Stimulated activated CD4-positive, alpha-beta T cell treated with anti-CD3 and anti-CD28 coated beads, Interleukin-4, amount 100 ng/mL, for 1 hour (primary cell): ENCODE measurements around the gene AKT2.

Experiments used
- DNase-seq: peaks from one replicate; pipeline ENCODE4 v3.0.0-alpha.2; 2020

AKT2 gene

DNA sequence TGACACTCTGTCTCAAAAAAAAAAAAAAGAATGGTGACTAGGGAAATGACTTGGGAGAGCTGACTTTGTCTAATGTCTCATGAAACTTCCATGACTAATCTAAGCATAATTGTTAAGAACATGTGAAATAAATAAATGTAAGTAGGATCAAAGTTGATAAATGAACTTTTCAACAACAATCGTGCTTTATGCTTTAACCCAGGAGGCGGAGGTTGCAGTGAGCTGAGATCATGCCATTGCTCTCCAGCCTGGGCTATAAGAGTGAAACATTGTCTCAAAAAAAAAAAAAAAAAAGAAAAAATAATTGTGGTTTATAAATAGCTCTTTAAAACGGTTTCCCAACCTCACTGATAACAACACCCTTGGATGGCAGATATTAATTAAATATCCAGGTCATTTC, 12.9 kb upstream of the AKT2 start:
- DNase-seq, result no peak

DNA sequence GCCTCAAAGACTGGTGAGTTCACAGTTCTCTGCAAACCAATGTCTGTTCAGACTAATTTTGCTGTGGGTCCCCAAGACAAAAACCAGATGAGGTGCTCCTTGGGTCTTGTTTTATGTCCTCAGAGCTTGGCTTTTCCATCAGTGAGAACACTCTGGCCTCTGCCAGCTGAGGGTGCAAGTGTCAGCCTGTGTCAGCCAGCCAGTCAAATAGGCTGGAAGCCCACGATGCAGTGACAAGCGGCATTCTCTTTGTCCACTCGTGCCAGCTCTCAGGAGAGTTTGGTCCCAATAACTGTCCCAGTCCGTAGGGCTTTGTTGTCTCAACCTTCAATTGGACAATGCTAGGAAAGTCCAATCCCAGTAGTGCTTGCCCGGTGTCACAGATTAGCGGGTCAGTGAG, 9.4 kb upstream of the AKT2 start:
- DNase-seq, result no peak

DNA sequence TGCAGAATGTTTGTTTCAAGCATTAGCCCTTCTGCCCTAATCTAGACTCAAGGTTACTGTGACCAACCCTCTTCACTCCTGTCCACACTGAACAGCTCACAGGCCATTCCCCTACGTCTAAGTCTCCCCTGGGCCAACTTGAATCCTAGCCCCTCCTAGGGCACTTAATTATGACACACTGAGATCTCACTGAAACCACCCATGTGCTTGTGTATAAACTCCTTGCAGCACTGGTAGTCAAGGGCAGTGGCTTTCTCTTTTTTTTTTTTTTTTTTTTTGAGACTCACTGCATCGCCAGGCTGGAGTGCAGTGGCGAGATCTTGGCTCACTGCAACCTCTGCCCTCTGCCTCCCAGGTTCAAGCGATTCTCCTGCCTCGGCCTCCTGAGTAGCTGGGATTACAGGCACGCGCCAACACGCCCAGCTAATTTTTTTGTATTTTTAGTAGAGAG, 1.9 kb upstream of the AKT2 start:
- DNase-seq, result no peak

DNA sequence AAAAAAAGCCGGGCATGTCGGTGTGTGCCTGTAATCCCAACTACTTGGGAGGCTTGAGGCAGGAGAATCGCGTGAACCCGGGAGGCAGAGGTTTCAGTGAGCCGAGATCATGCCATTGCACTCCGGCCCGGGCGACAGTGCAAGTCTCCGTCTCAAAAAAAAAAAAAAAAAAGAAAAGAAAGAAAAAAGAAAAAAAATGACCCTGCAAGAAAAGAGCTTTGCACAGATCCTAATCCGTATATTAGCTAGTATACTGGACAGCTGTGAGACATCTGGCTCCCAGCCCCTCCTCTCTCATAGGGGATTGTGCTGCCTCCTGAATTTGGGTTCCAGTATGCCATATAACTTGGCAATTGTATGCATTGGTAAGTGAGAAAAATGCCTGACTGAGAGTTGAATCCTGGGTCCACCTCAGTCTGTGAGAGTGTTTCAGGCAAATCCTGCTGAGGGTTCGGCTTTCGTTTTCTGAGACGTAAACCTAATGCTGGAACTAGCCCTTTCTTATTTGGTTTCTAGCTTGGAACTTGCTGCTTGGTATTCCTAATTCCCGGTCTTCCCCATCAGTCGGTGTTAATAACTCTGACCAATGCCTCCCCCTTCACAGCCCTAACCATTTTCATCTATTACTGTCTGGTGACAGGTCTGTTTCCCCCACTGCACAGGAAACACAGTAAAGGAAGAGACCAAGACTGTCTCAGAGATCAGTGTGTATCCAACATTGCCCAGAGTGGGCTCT, 1.3 kb upstream of the AKT2 start:
- no peak for DNase-seq

DNA sequence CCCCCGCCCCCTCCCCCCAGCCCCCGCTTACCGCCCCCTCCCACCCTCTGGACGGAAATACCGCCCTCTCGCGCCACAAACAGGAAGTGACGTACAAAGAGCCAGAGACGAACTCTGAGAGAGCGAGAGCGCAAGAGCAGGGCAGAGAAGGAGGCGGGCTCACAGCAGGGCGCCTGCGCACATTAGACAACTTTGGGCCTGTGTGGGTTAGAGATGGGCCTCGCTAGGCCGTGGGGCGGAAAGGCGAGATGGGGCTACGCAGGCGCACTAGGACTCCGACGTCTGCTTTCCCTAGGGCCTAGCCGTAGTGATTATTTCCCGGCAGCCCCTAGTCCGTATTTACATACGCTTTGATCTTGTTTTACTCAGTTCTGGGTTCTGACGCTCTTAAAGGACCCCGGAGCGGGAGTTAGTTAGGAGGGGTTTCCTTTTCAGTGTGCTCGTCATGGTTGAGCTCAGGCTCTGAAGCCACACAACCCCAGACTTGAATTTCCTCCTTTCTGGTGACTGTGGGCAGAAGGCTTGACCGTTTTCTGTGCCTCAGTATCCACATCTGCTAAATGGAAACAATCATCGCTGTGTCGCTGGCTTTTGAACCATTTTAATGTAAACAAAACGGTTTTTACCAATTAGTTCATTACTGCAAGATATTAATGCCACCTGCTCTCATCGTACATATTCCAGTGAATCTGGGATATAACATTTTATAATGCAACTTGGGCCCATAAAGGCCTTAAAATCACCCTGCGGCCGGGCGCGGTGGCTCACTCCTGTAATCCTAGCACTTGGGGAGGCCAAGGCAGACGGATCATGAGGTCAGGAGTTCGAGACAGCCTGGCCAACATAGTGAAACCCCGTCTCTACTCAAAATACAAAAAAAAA, 449 bp upstream of the AKT2 start:
- DNase-seq, result peak; percentile 95

DNA sequence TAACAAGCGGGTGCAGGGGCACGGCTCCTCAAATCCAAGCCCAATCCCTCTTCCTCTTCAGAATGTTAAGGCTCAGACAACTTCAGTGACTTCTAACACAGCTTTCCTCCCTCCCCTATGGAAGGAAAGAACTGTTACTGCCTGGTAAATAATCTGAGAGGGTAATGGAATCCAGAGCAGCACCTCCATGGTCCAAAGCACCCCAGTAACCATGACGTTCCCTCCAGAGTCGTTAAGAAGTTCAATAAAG, 969 bp downstream of the AKT2 start:
- no peak for DNase-seq

DNA sequence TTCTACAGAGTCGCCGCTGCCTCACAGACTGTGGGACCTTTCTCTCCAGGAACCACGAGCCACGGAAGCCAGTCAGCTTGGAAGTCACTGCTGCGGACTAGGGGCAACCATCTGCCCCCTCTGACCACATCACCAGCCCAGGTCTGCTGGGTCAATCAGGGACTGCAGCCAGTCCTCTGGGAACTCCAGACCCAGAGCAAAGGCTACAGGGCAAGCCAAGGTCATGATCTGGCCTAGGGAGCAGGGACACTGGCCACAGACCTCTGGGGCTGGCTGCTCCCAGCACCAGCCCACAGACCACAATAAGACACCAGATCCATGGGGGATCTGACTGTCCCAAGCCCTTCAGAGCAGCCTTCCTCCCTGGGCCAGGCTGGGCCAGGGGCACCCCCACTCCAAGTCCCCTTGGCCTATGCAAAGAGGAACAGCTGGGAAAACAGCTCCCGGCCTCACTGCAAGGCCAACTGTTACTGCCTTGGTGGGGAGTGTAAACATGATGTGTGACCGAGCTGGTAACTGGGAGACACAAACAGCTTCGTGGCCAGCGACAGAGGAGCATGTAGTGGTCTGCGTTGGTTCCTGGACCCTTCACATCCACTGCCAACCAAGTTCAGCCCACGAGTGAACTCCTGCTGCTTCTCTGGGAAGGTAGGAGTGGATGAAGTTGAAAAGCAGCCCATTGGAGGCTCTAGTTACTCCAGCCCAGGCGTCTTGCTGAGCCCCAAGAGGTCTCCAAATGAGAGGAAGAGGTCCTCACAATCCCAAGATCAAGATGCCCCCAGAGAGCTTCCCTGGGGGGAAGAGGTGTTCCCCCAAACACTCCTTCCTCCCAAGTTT, 1.5 kb downstream of the AKT2 start:
- no peak for DNase-seq

DNA sequence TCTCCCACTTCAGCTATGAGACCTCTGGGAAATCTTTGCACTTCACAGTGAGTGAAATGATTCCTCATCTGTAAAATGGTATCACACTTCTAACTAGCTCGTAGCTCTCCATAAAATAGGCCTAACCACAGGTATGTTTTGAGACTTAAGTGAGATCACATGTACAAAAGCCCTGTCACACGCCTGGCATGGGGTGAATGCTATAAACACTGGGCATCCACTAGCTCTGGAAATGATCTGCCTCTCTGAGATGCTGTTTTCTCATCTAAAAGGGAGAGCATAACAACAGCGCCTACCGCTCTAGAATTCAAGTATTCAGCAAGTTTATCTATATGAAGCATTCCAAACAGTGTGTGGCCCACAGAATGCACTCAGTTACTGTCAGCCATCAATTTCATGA, 2.2 kb downstream of the AKT2 start:
- no peak for DNase-seq

DNA sequence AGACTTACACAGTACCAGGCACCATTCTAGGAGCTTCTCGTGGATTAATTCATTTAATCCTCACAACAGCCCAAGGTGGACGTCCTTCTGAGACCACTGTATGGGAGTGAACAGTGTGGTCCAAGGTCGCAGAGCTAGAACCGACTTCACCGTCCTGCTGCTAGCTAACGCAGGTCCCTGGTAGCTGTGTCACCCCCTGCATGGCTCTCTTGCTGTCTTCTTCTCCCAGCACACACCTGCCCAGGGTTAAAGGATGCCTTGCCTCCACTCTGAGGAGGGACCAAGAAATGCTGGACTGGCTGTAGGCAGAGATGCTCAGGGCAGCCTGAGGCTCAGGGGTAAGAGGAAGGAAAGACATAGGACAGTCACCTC, 3.0 kb downstream of the AKT2 start:
- DNase-seq, result no peak

DNA sequence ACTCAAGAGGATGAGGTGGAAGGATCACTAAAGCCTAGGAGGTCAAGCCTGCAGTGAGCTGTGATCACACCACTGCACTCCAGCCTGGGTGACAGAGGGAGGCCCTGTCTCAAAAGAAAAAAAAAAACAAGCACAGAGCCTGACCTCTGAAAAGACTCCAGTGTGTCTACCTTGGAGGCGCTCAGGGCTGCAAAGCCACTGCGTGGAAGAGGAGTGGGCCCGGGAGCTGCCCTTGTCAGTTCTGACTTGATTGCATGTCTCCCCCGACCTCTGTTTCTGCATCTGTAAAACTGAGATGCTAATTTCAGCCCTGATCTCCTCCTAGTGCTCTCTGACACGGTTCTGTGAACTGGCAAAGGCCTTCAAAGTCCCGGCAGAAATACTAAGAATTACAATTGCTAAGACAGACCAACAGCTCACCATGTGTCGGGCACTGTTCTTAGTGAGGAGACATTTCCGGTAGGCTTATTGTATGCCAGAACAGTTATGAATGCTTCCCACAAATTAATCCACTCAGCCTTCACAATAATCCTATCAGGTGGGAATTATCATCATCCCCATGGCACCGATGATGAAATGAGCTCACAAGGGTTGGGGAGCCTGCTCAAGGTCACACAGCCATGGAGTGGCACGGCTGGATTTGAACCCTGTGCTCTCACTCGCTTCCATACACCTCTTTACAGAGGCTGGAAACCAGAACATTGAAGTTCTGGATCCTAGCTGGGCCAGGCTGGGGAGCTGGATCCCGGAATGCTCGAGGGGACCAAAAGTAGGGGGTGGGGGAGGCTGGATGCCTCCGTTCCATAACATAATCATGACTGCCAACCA, 3.5 kb downstream of the AKT2 start:
- no peak for DNase-seq

DNA sequence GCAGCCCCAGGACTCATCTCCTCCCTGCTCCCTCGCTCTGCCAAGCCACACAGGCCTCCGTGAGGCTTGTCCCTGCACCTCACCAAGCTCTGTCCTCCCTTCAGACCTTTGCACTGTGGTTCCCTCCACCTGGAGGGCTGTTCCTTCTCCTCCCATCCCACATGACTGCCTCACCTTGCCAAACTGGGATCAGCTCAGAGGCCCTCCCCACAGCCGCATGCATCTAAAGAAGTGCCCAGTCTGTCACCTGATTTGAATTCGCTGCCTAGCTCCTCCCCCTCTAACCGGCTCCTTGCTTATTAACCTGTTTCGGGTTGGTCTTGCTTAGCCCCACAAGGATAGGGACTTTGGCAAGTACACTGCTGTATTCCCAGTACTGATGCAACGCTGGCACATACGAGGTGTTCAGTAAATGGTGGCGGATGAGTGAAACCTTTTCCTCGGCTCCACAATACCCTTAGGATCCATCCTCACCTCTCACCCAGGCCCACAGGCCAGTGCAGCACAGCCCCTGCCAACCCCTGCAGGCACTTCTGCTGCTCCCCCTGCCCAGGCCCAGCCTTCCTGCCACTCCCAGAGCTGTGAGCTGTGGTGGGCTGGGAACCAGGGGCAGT, 4.4 kb downstream of the AKT2 start:
- DNase-seq, result no peak

DNA sequence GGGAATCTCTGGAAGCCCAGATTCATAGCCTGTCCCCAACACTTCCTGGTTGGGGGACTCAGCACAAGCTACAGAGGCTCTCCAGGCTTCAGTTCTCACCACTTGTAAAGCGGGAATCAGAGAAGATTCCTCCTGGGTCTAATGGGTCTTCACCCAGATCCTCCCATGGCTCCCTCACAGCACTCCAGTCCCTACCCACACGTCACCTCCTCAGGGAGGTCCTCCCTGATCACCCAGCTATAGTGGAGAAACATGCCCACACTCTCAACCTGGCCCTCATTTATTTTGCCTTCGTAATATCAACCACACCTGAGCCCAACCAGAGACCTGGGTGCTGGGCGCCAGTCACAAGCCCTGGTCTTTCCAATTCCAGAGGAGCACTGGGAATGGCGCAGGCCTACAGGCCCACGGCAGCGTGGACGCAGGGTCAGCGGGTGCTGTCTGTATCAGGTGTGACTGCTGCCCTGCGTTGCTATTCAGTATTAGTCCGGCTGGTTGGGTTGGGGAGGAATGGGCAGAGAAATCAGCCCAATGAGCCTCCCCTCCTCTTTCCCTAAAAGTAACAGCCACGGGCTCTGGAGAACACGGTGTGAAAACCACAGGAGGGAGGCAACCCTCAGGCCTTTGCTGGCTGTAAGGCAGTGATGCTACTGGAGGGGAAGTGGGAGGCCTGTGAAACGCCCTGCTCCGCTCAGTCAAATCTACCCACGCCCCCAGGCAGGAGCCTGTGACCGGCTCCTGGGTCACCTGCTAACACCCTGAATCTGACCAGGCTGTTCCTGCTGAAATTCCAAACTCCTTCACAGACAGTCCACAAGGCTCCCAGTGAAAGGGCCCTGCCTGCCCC, 5.2 kb downstream of the AKT2 start:
- no peak for DNase-seq

DNA sequence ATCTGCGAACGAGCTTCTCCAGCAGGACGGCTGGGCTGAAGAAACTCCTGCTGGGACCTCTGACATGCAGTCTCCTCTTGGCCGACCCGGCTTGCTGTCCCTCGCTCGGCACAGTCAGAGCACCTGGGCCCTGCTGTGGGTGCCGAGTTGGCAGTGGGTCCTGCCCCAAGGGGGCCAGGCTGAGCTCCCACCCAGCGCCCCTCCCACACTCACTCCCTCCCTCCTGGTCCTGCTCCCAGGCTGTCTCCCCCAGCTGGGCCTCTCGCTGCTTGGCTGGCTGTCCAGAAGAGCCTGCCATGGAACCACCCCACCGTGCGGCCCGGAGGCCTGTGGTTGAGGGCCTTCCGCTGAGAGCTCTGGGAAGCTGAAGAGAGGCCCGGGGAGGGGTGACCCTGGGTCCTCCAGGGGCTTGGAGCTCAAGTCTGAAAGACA, 6.0 kb downstream of the AKT2 start:
- no peak for DNase-seq

DNA sequence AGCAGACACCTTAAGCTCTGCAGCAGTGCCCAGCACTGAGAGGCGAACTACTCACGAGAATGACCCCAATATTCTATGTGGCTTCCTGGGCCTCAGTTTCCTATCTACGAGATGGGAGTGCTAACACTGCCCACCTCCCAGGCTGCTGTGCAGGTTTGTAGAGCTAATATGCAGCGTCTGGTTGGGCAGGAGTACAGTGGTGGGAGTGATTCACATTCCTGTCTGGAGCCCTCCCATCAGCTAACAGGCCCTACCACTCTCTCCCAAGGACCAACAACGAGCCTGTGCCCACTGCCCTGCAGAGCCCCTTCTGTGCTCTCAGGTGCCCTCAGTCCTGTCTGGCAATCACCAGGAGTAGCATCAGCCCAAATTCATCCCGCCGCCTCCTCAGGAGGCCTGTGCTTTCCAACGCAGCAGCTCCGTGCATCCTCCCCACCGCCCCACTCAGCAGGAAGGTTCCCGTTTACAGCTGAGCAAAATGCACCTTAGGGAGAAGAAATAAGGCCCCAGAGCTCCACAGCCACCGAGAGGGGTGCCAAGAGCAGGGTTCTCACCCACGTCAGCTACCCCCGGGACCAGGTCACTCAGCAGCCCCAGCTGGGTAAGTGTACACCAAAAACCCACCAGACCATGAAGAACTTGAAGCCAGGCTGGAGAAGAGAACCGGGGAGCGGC, 6.6 kb downstream of the AKT2 start:
- no peak for DNase-seq

DNA sequence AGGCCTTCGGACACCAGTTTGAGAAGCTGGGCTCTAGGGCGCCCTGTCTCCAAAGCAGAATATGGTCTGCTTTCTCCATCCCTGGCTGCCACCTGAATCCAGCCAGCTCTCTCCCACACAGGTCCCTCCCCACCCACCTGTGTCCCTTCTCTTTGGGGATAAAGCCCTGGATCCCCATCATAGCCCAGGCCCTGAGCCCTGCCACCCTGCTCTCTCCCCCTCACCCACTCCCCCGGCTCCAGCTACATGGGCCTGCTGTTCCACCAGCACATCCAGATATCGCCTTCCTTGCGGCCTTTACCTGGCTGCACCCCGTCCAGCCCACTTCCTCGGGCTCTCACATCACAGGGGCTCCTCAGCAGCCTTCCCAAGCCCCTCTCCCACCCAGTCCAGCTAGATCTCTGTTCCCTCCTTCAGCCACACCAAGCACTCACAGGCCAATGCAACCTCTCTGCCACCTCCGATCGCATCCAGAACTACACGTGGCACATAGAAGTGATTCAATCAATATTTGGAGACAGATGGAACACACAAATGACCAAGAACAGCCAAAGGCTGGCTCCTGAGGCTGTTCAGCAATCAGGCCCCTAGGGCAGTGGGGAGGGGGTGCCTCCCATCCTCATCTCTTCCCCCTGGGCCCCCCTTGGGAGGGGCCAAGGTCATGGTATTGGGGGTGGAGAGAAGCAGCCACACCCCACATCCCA, 7.6 kb downstream of the AKT2 start:
- DNase-seq, result no peak

DNA sequence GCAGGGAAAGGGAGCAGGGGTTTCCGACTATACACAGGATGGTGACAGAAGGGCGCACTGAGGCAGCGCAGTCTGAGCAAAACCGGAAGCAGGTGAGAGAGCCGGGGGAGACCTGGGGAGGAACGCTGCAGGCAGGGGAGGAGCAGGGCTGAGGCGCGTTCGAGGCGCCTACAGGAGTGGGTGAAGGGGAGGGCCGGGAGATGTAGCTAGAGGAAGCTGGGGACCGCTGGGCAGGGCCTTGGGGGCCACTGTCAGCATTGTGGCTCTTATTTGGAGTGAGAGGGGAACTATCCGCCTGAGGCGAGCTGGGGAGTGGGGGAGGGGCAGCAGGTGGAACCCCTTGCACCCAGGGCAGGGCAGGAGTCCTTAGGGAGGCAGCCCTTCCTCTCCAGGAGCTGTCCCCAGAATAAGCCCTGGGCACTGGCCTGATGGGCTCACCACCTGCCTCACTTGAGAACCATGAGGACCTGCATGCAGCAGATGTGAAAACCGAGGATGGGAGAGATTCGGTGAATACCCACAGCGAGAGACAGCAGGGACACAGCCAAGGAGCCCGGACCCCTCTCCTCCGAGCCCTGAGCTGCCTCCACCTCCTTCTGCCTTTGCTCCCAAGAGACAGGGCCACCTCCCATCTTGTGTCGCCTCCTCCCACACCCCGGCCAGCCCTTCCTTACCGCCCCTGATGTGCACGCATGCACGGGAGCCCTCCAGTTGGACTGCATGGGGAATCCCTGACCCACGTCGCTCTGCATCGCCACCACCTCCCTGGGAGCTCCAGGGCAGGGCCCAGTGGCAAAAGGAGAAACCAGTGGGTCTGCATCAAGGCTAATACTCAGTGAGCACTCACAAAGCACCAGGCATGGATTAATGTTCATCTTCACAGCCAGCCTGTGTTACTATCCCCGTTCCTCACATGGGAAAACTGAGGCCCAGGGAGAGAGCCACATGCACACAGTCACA, 10.3 kb downstream of the AKT2 start:
- peak; percentile 30 for DNase-seq

DNA sequence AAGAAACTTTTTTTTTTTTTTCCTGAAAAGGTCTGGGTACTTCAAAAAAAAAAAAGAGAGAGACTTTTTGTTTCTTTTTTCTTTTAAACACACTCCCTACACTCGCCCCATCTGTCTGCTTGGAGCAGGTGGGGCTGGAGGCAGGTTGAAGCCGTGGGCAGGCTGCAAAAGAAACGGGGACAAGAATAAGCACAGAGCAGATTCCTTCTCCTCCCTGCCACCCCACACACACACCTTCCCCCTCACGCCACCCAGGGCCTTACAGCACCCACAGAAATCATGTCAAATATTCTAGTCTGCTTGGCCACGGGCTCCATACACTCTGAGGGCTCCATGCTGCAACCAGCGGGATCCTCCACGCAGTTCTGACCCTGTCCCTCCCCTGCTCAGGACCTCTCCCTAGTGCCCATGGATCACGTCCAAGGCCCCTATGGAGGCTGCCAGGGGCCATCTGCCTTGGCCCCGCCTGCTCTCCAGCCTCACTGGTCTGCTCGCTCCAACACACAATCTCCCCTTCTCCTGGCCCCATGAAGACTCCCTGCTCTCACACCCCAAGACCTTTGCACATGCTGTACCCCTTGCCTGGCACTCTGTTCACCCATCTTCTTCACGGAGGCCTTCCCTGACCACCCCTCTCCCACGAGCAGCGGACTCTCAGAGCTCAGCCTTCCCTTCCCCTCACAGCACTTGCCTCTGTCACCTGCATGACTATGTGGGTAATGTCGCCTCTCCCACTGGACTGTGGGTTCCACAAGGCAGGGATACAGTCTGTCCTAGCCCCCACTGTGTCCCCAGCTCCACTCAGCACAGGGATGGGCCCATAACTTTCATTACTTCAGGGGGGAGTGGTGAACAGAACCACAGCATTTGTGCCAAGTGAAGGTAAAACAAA, 11.4 kb downstream of the AKT2 start:
- DNase-seq, result no peak

DNA sequence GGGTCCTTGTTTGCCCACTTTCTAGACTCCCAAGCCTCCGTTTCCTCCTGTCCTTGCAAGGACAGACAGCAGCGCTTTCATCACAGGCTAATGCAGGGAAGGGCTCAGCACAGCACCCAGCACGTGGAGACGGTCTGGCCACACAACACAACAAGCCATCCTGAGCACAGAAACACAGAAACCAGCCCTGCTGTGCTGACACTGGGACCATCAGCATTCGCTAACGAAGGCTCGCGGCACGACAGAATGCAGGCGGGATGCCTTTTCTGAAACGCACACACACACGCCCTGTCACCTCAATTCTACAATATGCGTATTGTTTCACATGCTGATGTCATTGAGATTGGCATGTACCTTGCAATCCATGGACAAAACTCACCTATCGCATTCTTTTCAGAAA, 12.9 kb downstream of the AKT2 start:
- no peak for DNase-seq
